Measurements from ENCODE around the gene PLCB1.

DNA sequence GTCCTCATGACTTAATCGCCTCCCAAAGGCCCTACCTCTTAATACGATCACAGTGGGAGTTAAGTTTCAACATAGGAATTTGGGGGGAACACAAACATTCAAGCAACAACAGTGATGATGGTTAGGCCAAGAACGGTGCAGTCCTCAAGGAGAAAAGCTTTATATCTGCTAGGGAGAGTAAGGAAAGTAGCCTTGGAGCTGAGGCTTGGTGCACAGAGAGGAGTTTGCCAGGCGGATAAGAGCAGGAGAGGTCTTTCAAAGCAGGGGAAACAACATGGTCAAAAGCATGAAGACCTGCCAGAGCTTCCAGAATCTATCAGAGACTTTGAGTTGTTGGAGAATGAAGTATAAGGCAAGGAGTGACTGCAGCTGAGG, 119.1 kb downstream of the PLCB1 start:
- TF ChIP-seq CTCF (IDR thresholded peaks at IDR 0.05) (no peak), POLR2A (IDR thresholded peaks at IDR 0.05) (no peak)

Measured in uterus (tissue), 2 donors.